H1 (cell line): ENCODE data around the gene TGOLN2. TPM values are rescaled to one million over a fixed set of nuclear protein-coding genes. Genes with fewer than 3 reads are reported as not detected.

Source experiments
- CTCF ChIA-PET: fragments of 300-600 bp; sonication (Branson Sonifier 250); formaldehyde crosslinking; loops from one replicate; lab custom pipeline; 2021; ENCODE audit not compliant: partially characterized antibody; lab: Charles Lee
- POLR2A ChIA-PET: fragments of 300-600 bp; sonication (Branson Sonifier 250); formaldehyde crosslinking; loops from one replicate; lab custom pipeline; 2021; ENCODE audit warnings: inconsistent platforms; ENCODE audit not compliant: partially characterized antibody; lab: Charles Lee
- DNase-seq, 2 experiments: peaks; one replicate each; pipeline versions ENCODE4 v3.0.0 to v3.0.0-alpha.2; 2010 to 2022; ENCODE audit warnings: low spot score in 2 of 2, low read depth in 1 of 2, mixed read lengths in 1 of 2
- FAIRE-seq: peaks from 2 replicates; lab custom pipeline; 2011; peaks lifted over from hg19 to GRCh38; lab: Jason Lieb, UNC
- H2AFZ ChIP-seq: 2 replicates; pipeline ENCODE4 v1.8.1; 2012; ENCODE audit warnings: low read length, inconsistent platforms
- H2AK5ac ChIP-seq: 2 replicates; pipeline ENCODE4 v1.6.1; 2013; ENCODE audit warnings: low read depth, low read length
- H2BK120ac ChIP-seq: replicated peaks from 2 replicates; pipeline ENCODE3; 2013; ENCODE audit warnings: low read depth, low read length, inconsistent platforms
- H2BK12ac ChIP-seq: 2 replicates; pipeline ENCODE4 v1.6.1; 2013; ENCODE audit warnings: low read depth, low read length
- H2BK15ac ChIP-seq: 2 replicates; pipeline ENCODE4 v1.6.1; 2013; ENCODE audit warnings: low read length
- H2BK20ac ChIP-seq: 2 replicates; pipeline ENCODE4 v1.6.1; 2013; ENCODE audit warnings: low read length
- H2BK5ac ChIP-seq: 2 replicates; pipeline ENCODE4 v1.6.1; 2013; ENCODE audit warnings: low read depth, low read length
- H3K14ac ChIP-seq: 2 replicates; pipeline ENCODE4 v1.6.1; 2013; ENCODE audit warnings: inconsistent platforms; ENCODE audit not compliant: insufficient read length
- H3K18ac ChIP-seq: 2 replicates; pipeline ENCODE4 v1.6.1; 2013; ENCODE audit warnings: low read length; ENCODE audit errors: extremely low read depth
- H3K23ac ChIP-seq: 2 replicates; pipeline ENCODE4 v1.6.1; 2013; ENCODE audit warnings: inconsistent platforms; ENCODE audit not compliant: insufficient read length
- H3K23me2 ChIP-seq: 2 replicates; pipeline ENCODE4 v1.6.1; 2013; ENCODE audit warnings: low read depth, low read length
- H3K27ac ChIP-seq: 2 replicates; pipeline ENCODE4 v1.6.1; 2011; ENCODE audit warnings: low read depth, low read length, inconsistent platforms
- H3K27me3 ChIP-seq, 4 experiments: replicated peaks in 1 of 4; 1 replicate in 1 of 4; 2 replicates in 3 of 4; pipeline versions ENCODE4 v1.6.1 to v1.8.1; 2011 to 2013; ENCODE audit warnings: low read length in 3 of 4, mild to moderate bottlenecking in 3 of 4, inconsistent platforms in 2 of 4, mixed read lengths in 2 of 4, moderate library complexity in 1 of 4; ENCODE audit not compliant: control insufficient read depth in 3 of 4, insufficient read depth in 3 of 4; ENCODE audit errors: extremely low read depth in 1 of 4
- H3K36me3 ChIP-seq, 4 experiments: 2 replicates each; pipeline versions ENCODE4 v1.6.1 to v1.8.1; 2011 to 2013; ENCODE audit warnings: mild to moderate bottlenecking in 4 of 4, low read length in 3 of 4, moderate library complexity in 2 of 4, control low read depth in 1 of 4, inconsistent platforms in 1 of 4; ENCODE audit not compliant: insufficient read depth in 4 of 4, control insufficient read depth in 2 of 4
- H3K4ac ChIP-seq: replicated peaks from 2 replicates; pipeline ENCODE3; 2013; ENCODE audit warnings: low read length, low read depth, mixed read lengths, inconsistent platforms; ENCODE audit not compliant: insufficient read length
- H3K4me1 ChIP-seq, 4 experiments: replicated peaks in 1 of 4; 1 replicate in 1 of 4; 2 replicates in 3 of 4; pipeline versions ENCODE4 v1.6.1 to v1.8.1; 2011 to 2013; ENCODE audit warnings: low read length in 3 of 4, inconsistent platforms in 2 of 4, mixed read lengths in 1 of 4; ENCODE audit not compliant: insufficient read depth in 4 of 4, control insufficient read depth in 3 of 4
- H3K4me2 ChIP-seq, 2 experiments: 2 replicates each; pipeline versions ENCODE4 v1.6.1 to v1.8.1; 2011 to 2013; ENCODE audit warnings: low read depth in 2 of 2, low read length in 2 of 2, control low read depth in 1 of 2, inconsistent platforms in 1 of 2, mild to moderate bottlenecking in 1 of 2; ENCODE audit not compliant: insufficient read depth in 1 of 2
- H3K4me3 ChIP-seq, 4 experiments: fragments of 200-600, 300-600 bp in 1 of 4; sonication (generic), shearing (Covaris generic), sonication (Bioruptor Twin) in 1 of 4; 2 replicates each; pipeline versions ENCODE4 v1.5.1 to v1.8.1; 2011 to 2016; ENCODE audit warnings: low read length in 4 of 4, low read depth in 3 of 4, control low read depth in 2 of 4, inconsistent platforms in 2 of 4, mild to moderate bottlenecking in 2 of 4, mixed read lengths in 1 of 4, moderate library complexity in 1 of 4; ENCODE audit not compliant: insufficient read depth in 2 of 4; ENCODE audit errors: extremely low read depth in 1 of 4
- H3K56ac ChIP-seq: replicated peaks from 2 replicates; pipeline ENCODE3; 2013; ENCODE audit warnings: low read depth, mild to moderate bottlenecking, mixed read lengths, low read length, inconsistent platforms; ENCODE audit not compliant: insufficient read length
- H3K79me1 ChIP-seq: 2 replicates; pipeline ENCODE4 v1.6.1; 2013; ENCODE audit warnings: low read depth, low read length, control low read depth
- H3K79me2 ChIP-seq, 2 experiments: 2 replicates each; pipeline versions ENCODE4 v1.6.1 to v1.8.1; 2012 to 2013; ENCODE audit warnings: low read length in 2 of 2, mild to moderate bottlenecking in 2 of 2, inconsistent platforms in 1 of 2; ENCODE audit not compliant: insufficient read depth in 2 of 2, control insufficient read depth in 1 of 2
- H3K9ac ChIP-seq, 4 experiments: replicated peaks in 1 of 4; 1 replicate in 1 of 4; 2 replicates in 3 of 4; pipeline versions ENCODE4 v1.6.1 to v1.8.1; 2011 to 2013; ENCODE audit warnings: low read depth in 3 of 4, low read length in 3 of 4, control low read depth in 2 of 4, mild to moderate bottlenecking in 2 of 4, moderate library complexity in 2 of 4, inconsistent platforms in 1 of 4; ENCODE audit errors: extremely low read depth in 1 of 4
- H3K9me3 ChIP-seq, 2 experiments: 2 replicates each; pipeline versions ENCODE4 v1.6.1 to v1.8.1; 2012 to 2013; ENCODE audit warnings: mild to moderate bottlenecking in 2 of 2, moderate library complexity in 2 of 2, control low read depth in 1 of 2, inconsistent platforms in 1 of 2, low read depth in 1 of 2, low read length in 1 of 2, mixed read lengths in 1 of 2; ENCODE audit not compliant: insufficient read depth in 2 of 2
- H4K20me1 ChIP-seq, 2 experiments: replicated peaks in 1 of 2; 2 replicates each; pipeline versions ENCODE3 to v1.8.1; 2011 to 2013; ENCODE audit warnings: inconsistent platforms in 2 of 2, low read length in 2 of 2, mild to moderate bottlenecking in 1 of 2; ENCODE audit not compliant: insufficient read depth in 2 of 2, control insufficient read depth in 1 of 2
- H4K5ac ChIP-seq: 2 replicates; pipeline ENCODE4 v1.6.1; 2013; ENCODE audit warnings: low read length, low read depth, mixed read lengths, inconsistent platforms; ENCODE audit not compliant: insufficient read length
- H4K8ac ChIP-seq: 2 replicates; pipeline ENCODE4 v1.8.0; 2013; ENCODE audit warnings: mild to moderate bottlenecking, moderate library complexity, low read length, inconsistent platforms; ENCODE audit not compliant: insufficient read depth; ENCODE audit errors: extremely low read depth
- H4K91ac ChIP-seq: replicated peaks from 2 replicates; pipeline ENCODE3; 2013; ENCODE audit warnings: low read length, mixed read lengths, inconsistent platforms; ENCODE audit not compliant: insufficient read length
- ATF3 ChIP-seq: IDR thresholded peaks from 2 replicates; pipeline ENCODE4 v1.6.1; 2011; ENCODE audit warnings: low read depth, mild to moderate bottlenecking, low read length; ENCODE audit not compliant: insufficient read depth
- E2F6 ChIP-seq: IDR thresholded peaks from 2 replicates; pipeline ENCODE4 v1.6.1; 2012; ENCODE audit warnings: inconsistent platforms
- NANOG ChIP-seq: IDR thresholded peaks from 2 replicates; pipeline ENCODE4 v1.6.1; 2011; ENCODE audit warnings: low read length, low read depth, mild to moderate bottlenecking, inconsistent platforms; ENCODE audit not compliant: insufficient read depth, poor library complexity, severe bottlenecking
- NRF1 ChIP-seq: IDR thresholded peaks from 2 replicates; pipeline ENCODE4 v1.6.1; 2011; ENCODE audit warnings: mild to moderate bottlenecking, low read depth, low read length, improper control_type of control experiment
- POLR2AphosphoS5 ChIP-seq: IDR thresholded peaks from 2 replicates; pipeline ENCODE4 v1.6.1; 2011; ENCODE audit warnings: low read depth, low read length
- POU5F1 ChIP-seq: IDR thresholded peaks from 2 replicates; pipeline ENCODE4 v1.6.1; 2011; ENCODE audit warnings: low read depth, mild to moderate bottlenecking, low read length, moderate library complexity
- SIRT6 ChIP-seq: IDR thresholded peaks from one replicate; pipeline ENCODE4 v1.7.1; 2012; ENCODE audit warnings: low read length, inconsistent platforms
- SIX5 ChIP-seq: IDR thresholded peaks from 2 replicates; pipeline ENCODE4 v1.6.1; 2011; ENCODE audit warnings: mild to moderate bottlenecking, low read depth, low read length
- SP2 ChIP-seq: IDR thresholded peaks from 2 replicates; pipeline ENCODE4 v1.6.1; 2012; ENCODE audit warnings: mild to moderate bottlenecking, low read length, inconsistent platforms
- SP4 ChIP-seq: IDR thresholded peaks from 2 replicates; pipeline ENCODE4 v1.6.1; 2012; ENCODE audit warnings: low read length, inconsistent platforms
- TAF1 ChIP-seq: IDR thresholded peaks from 2 replicates; pipeline ENCODE4 v1.6.1; 2011; ENCODE audit warnings: mild to moderate bottlenecking, low read depth, low read length
- TCF12 ChIP-seq: IDR thresholded peaks from 2 replicates; pipeline ENCODE4 v1.6.1; 2011; ENCODE audit warnings: low read depth, mild to moderate bottlenecking, low read length
- WGBS, 2 experiments: shearing (Covaris generic) in 1 of 2; methylation state at CpG; one replicate each; pipeline versions ENCODE4 v1.1.6 to v1.1.7; 2013 to 2015; ENCODE audit warnings: low lambda C conversion rate in 2 of 2, mixed read lengths in 2 of 2, inconsistent platforms in 1 of 2, low coverage in 1 of 2, missing lambda C conversion rate in 1 of 2; ENCODE audit not compliant: insufficient replicate concordance in 2 of 2, insufficient coverage in 1 of 2, insufficient read length in 1 of 2; ENCODE audit errors: extremely low coverage in 1 of 2, missing lambda C conversion rate in 1 of 2; 5-methylcytosine and 5-hydroxymethylcytosine counted together
- polyA plus RNA-seq, 7 experiments: library from polyadenylated mRNA; depleted of rRNA in 3 of 7; stranded (reverse) in 5 of 7; unstranded in 2 of 7; fragments of >200 nt in 5 of 7; fragments of 200-250 nt in 2 of 7; gene quantifications; 1 replicate in 5 of 7; 2 replicates in 1 of 7; 4 replicates in 1 of 7; pipeline versions ENCODE4 v1.2.1 to v1.2.3, GENCODE V29; 2011 to 2013; ENCODE audit warnings: missing spikeins in 2 of 7, mixed read lengths in 2 of 7
- total RNA-seq: library from RNA; stranded (reverse); fragmentation: NEBNext Ultra II Directional; extraction: Animal tissue kit (Norgen Biotek cat#: 25700); gene quantifications from 2 replicates; pipeline ENCODE4 v1.2.1, GENCODE V29; 2021

Gene TGOLN2
- total and polyA plus RNA-seq, 2 of the 8 experiments (the other 6 are each of a cell fraction or from before 2014, with no cell fraction given) = 33.9 to 38.9 TPM

DNA sequence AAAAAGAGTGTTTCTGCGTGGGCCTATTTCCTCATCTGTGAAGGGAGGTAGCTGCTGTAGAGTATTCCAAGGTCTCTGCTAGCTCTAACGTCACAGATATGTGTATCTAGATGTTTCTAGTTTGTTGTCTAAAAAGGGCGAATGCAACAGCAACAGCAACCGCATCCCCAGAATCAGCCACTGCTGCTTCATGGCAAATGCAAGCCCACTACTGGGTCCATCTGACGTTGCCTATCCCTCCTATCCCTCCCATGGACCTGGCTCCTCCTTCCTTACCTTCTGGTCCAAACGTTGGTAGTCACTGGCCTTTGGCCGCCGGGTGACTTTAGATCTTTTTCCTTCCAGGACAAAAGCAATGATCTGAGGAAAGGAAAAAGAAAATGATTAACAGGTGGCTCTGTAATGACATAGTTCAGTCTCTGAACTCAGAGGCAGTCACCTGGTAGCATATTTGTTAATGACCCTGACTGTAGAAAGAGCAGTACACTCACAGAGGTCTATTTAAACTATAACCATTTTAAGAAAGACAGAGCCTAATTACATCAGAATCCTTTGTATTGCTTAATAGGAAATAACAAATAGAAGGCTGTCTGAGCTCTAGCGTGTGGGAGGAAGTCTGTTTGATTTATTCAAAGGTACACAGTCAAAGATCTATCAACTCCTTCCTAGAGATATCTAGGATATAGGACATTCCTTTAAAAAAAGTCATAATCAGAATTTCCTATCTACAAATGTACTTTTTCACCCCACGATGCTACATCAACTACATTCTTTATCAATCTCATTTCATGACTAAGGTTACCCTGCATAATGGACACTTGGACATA, 2.9 kb downstream of the TGOLN2 start:
- peaks cover 9 to 24% of the 10 kb centered on the region in 2 experiments for H3K79me2 ChIP-seq
- H2BK120ac ChIP-seq = no peak overlapping the region
- H4K5ac ChIP-seq = no peak overlapping the region
- H3K4me1 ChIP-seq = peaks cover 0 to 13% (median 5%) of the 10 kb centered on the region in 4 experiments; a peak in 6 of 7 replicates
- WGBS, 2 experiments = 76% methylated on average over 10 of the region's 10 CpGs; no CpG with 5 or more reads in 1 of the 2 experiments
- peak overlapping the region in 1 of 4 experiments; percentile 96; a peak in 1 of 8 replicates for H3K4me3 ChIP-seq
- H3K23ac ChIP-seq = no peak overlapping the region
- DNase-seq = no peak
- no peak overlapping the region for H2BK15ac ChIP-seq
- no peak overlapping the region for H2BK12ac ChIP-seq
- no peak overlapping the region for H3K9ac ChIP-seq
- H4K20me1 ChIP-seq = peaks cover 2 to 9% of the 10 kb centered on the region in 2 experiments
- no peak overlapping the region for H3K56ac ChIP-seq
- no peak overlapping the region for H3K27ac ChIP-seq
- peak overlapping the region in 1 of 2 experiments; percentile 86; a peak in 1 of 4 replicates for H3K4me2 ChIP-seq
- no peak overlapping the region for H4K8ac ChIP-seq
- no peak overlapping the region for H3K14ac ChIP-seq
- no peak overlapping the region for H3K18ac ChIP-seq
- ChIA-PET CTCF (interaction anchor here (1.1 kb wide), 1 partner anchor 66 kb away, joined by 6 read pairs; no protein-coding TSS in a partner anchor), POLR2A (interaction anchor here (0.6 to 6.2 kb wide), 5 partner anchors 9 to 253 kb away, joined by 3 to 70 read pairs (median 3); no protein-coding TSS in a partner anchor)
- H3K9me3 ChIP-seq = no peaks in the 10 kb centered on the region
- no peak overlapping the region for H3K4ac ChIP-seq
- peaks cover 18 to 41% (median 28%) of the 10 kb centered on the region in 4 experiments for H3K36me3 ChIP-seq
- H3K79me1 ChIP-seq = peaks cover 17% of the 10 kb centered on the region
- H4K91ac ChIP-seq = no peak overlapping the region
- H2AK5ac ChIP-seq = no peak overlapping the region
- H2BK5ac ChIP-seq = no peak overlapping the region
- no peak overlapping the region for H2BK20ac ChIP-seq
- FAIRE-seq = no peak
- H3K23me2 ChIP-seq = peaks cover 17% of the 10 kb centered on the region
- H3K27me3 ChIP-seq = no peaks in the 10 kb centered on the region; a peak in 1 of 7 replicates
- H2AFZ ChIP-seq = no peak overlapping the region
- no peak for TF ChIP-seq POU5F1
- TF ChIP-seq E2F6 = no peak
- no peak for TF ChIP-seq SP2
- TF ChIP-seq ATF3 = no peak
- TF ChIP-seq SIX5 = no peak
- no peak for TF ChIP-seq NRF1
- no peak for TF ChIP-seq TCF12
- no peak for TF ChIP-seq SP4
- no peak for TF ChIP-seq TAF1
- no peak for TF ChIP-seq SIRT6
- no peak for TF ChIP-seq POLR2AphosphoS5
- TF ChIP-seq NANOG = no peak
